OCI-LY7 (cell line): ENCODE results near the gene NUDT13. TPM values are rescaled to one million over a fixed set of nuclear protein-coding genes. Genes with fewer than 3 reads are reported as not detected.

Experiments used
- BruUV-seq: library from RNA; stranded (reverse); fragments of 400-500 nt; replicated peaks from 2 replicates; lab custom pipeline; 2021; lab: Mats Ljungman, UMichigan
- CTCF ChIA-PET: fragments of 300-600 bp; sonication (Branson Sonifier 250); formaldehyde crosslinking; loops from one replicate; lab custom pipeline; 2022; ENCODE audit warnings: antibody characterized with exemption; ENCODE audit not compliant: unreplicated experiment; lab: Charles Lee
- POLR2A ChIA-PET: fragments of 300-600 bp; sonication (Branson Sonifier 250); formaldehyde crosslinking; loops from one replicate; lab custom pipeline; 2022; ENCODE audit warnings: antibody characterized with exemption; lab: Charles Lee
- DNase-seq: peaks from one replicate; pipeline ENCODE4 v3.0.0-alpha.2; 2015; ENCODE audit warnings: low spot score
- H2AFZ ChIP-seq: fragments of 200-600 bp; sonication (generic), shearing (Covaris generic); 2 replicates; pipeline ENCODE4 v1.6.1; 2014; ENCODE audit warnings: mild to moderate bottlenecking, antibody characterized with exemption, low read length, moderate library complexity
- H3K27ac ChIP-seq: fragments of 200-600 bp; sonication (generic); 2 replicates; pipeline ENCODE4 v1.5.1; 2014; ENCODE audit warnings: mixed run types, low read depth, mild to moderate bottlenecking, moderate library complexity, low read length, inconsistent platforms; ENCODE audit not compliant: poor library complexity, severe bottlenecking
- H3K36me3 ChIP-seq: fragments of 200-600 bp; sonication (generic); 2 replicates; pipeline ENCODE4 v1.6.1; 2014; ENCODE audit warnings: mild to moderate bottlenecking, antibody characterized with exemption, low read length, moderate library complexity, mixed read lengths; ENCODE audit not compliant: insufficient read depth
- H3K4me1 ChIP-seq: fragments of 200-600 bp; sonication (generic); 2 replicates; pipeline ENCODE4 v1.5.1; 2014; ENCODE audit warnings: mild to moderate bottlenecking, low read length; ENCODE audit not compliant: insufficient read depth, poor library complexity, severe bottlenecking
- H3K4me2 ChIP-seq: fragments of 200-600 bp; sonication (generic); 2 replicates; pipeline ENCODE4 v1.6.1; 2014; ENCODE audit warnings: mild to moderate bottlenecking, low read length
- H3K4me3 ChIP-seq: fragments of 200-600 bp; sonication (generic); 2 replicates; pipeline ENCODE4 v1.5.1; 2014; ENCODE audit warnings: mild to moderate bottlenecking, low read depth, low read length; ENCODE audit not compliant: poor library complexity, severe bottlenecking
- H3K79me2 ChIP-seq: fragments of 200-600 bp; sonication (generic); 2 replicates; pipeline ENCODE4 v1.6.1; 2016; ENCODE audit warnings: low read depth, mild to moderate bottlenecking, low read length, moderate library complexity, mixed read lengths; ENCODE audit not compliant: insufficient read depth
- H3K9me2 ChIP-seq: fragments of 200-600 bp; sonication (generic); 2 replicates; pipeline ENCODE4 v1.6.1; 2016; ENCODE audit warnings: mild to moderate bottlenecking, low read length, mixed read lengths; ENCODE audit not compliant: insufficient read depth
- H3K9me3 ChIP-seq: fragments of 200-600 bp; sonication (generic); 2 replicates; pipeline ENCODE4 v1.6.1; 2014; ENCODE audit warnings: mild to moderate bottlenecking, mixed run types, low read length, mixed read lengths
- H4K20me1 ChIP-seq: fragments of 200-600 bp; sonication (generic); 2 replicates; pipeline ENCODE4 v1.6.1; 2014; ENCODE audit warnings: mild to moderate bottlenecking, antibody characterized with exemption, low read length, moderate library complexity, mixed read lengths; ENCODE audit not compliant: insufficient read depth
- EZH2phosphoT487 ChIP-seq: fragments of 200-600 bp; sonication (generic); IDR thresholded peaks from 2 replicates; pipeline ENCODE4 v1.6.1; 2018; ENCODE audit warnings: low read depth, borderline replicate concordance, mild to moderate bottlenecking, mixed run types, antibody characterized with exemption, low read length, moderate library complexity, mixed read lengths
- intact Hi-C: fragments of 100-400 bp; cut with micrococcal nuclease; formaldehyde crosslinking; loops from one replicate; pipeline ENCODE4 v1.10.0; 2022; ENCODE audit not compliant: unreplicated experiment
- total RNA-seq, 2 experiments: library from RNA; depleted of rRNA in 1 of 2; stranded (reverse); fragments of >200 nt in 1 of 2; shearing (Covaris generic) in 1 of 2; gene quantifications; 2 replicates each; pipeline ENCODE4 v1.2.3, GENCODE V29; 2014 to 2022
- TF ChIP-seq, protein P1 (sequence below): fragments of 200-600 bp; sonication (generic); conservative IDR thresholded peaks from 2 replicates; pipeline ENCODE4 v1.5.1; 2014; ENCODE audit warnings: mild to moderate bottlenecking, antibody characterized with exemption, low read length, moderate library complexity, mixed read lengths

Gene NUDT13
- total RNA-seq, 2 experiments from 2014 or later = not detected

DNA sequence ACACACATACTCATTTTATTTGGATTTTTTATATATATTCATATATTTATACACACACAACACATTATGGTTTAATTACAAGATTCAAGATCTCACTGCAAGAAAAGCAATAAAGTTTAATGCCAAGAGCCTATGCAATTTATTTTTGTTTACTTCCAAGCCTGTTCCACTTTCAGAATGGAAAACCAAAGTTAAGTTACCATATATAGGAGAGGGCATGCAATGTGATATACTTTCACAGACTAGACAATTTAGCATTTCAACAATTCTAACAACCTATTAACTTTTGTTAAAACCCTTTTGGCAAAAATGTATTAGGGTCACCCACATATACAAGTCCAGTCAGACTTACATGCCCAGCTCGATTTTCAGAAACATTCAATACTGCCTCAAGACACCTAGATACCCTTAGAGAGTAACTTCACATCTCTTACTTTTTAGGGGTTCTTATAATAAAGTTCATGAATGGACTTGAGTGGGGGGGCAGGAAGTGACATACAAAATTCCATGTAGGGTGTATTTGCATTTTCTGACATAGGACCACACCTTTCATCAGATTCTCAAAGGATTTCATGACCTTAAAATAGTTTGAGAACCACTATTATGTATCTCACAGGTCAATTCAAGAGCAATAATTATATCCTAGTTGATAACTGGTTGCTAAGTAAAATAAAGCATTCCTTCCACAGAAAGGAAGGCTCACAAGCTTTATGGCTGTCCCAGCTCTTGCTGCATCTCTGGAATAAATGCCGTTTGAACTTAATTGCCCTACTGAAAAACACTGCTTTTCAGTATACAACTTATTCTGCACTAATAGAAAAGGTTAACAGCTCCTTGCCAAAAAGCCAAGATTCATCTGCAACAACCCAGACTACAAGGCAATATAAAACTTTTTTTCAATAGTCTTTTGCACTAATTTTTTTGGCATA, 16.1 kb upstream of the NUDT13 start:
- Histone ChIP-seq H3K4me2 (peak overlapping the region; percentile 87), H3K9me2 (no peaks in the 10 kb centered on the region), H3K4me3 (peak overlapping the region; percentile 87), H3K79me2 (peaks cover 60% of the 10 kb centered on the region), H3K9me3 (no peaks in the 10 kb centered on the region), H2AFZ (no peak overlapping the region), H3K4me1 (peaks cover 23% of the 10 kb centered on the region), H3K36me3 (peaks cover 7% of the 10 kb centered on the region; the same call in 1 of the 2 replicates), H4K20me1 (peaks cover 11% of the 10 kb centered on the region; the same call in 1 of the 2 replicates), H3K27ac (no peak overlapping the region)
- ChIA-PET CTCF (no interaction called here), POLR2A (interaction anchor here (0.5 to 3.3 kb wide), 10 partner anchors 11 to 531 kb away, joined by 3 to 23 read pairs (median 6); partner anchors contain the start of genes DNAJC9 and FAM149B1)
- no peak for TF ChIP-seq EZH2phosphoT487
- TF ChIP-seq, protein P1, sequence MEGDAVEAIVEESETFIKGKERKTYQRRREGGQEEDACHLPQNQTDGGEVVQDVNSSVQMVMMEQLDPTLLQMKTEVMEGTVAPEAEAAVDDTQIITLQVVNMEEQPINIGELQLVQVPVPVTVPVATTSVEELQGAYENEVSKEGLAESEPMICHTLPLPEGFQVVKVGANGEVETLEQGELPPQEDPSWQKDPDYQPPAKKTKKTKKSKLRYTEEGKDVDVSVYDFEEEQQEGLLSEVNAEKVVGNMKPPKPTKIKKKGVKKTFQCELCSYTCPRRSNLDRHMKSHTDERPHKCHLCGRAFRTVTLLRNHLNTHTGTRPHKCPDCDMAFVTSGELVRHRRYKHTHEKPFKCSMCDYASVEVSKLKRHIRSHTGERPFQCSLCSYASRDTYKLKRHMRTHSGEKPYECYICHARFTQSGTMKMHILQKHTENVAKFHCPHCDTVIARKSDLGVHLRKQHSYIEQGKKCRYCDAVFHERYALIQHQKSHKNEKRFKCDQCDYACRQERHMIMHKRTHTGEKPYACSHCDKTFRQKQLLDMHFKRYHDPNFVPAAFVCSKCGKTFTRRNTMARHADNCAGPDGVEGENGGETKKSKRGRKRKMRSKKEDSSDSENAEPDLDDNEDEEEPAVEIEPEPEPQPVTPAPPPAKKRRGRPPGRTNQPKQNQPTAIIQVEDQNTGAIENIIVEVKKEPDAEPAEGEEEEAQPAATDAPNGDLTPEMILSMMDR = no peak
- BruUV-seq = no TSS peak
- intact Hi-C loops = no loop called here
- peak; percentile 21 for DNase-seq

DNA sequence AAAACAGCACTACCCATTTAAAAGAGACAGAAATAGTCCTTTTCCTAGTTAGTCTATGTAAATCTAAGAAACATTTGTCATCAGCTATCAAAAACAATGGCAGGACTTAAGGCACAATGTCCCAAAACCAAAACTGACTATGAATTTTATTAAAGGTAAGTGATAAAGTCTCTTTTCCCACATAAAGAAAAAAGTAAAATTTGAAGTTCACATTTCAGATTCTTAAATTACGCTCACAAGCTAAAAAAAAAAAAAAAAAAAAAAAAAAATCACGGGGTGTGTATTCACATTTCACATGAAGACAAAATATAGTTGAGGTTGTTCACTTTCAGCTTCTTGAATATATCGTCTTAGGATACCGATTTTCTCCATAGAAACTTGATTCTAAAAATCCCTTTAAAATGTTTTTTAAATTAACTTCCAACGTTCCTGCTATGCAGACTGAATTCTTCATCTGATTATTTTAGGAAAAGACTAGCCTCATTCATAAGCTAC, 15.2 kb upstream of the NUDT13 start:
- ChIA-PET CTCF (interaction anchor here (1.2 kb wide), 1 partner anchor 26 kb away, joined by 3 read pairs; no protein-coding TSS in a partner anchor), POLR2A (interaction anchor here (0.5 to 3.3 kb wide), 20 partner anchors 12 to 1815 kb away, joined by 3 to 23 read pairs (median 4); partner anchors contain the start of genes DNAJC9 and FAM149B1)
- Histone ChIP-seq H3K4me2 (peak overlapping the region; percentile 87), H2AFZ (peak overlapping the region; percentile 92; the same call in 1 of the 2 replicates), H3K36me3 (peaks cover 13% of the 10 kb centered on the region), H4K20me1 (peaks cover 11% of the 10 kb centered on the region; the same call in 1 of the 2 replicates), H3K9me2 (no peaks in the 10 kb centered on the region), H3K9me3 (no peaks in the 10 kb centered on the region), H3K79me2 (peaks cover 54% of the 10 kb centered on the region), H3K27ac (peak overlapping the region; percentile 73), H3K4me1 (peaks cover 23% of the 10 kb centered on the region), H3K4me3 (peak overlapping the region; percentile 87)
- TF ChIP-seq EZH2phosphoT487 = no peak
- TF ChIP-seq, protein P1 = no peak
- BruUV-seq = TSS peak; percentile 63
- intact Hi-C loops = loop anchor here (5.0 kb wide), 1 partner anchor 152 kb away; the partner anchor contains the start of gene DNAJC9
- no peak for DNase-seq
